ENCODE data around the gene DPH6. TPM values are rescaled to one million over a fixed set of nuclear protein-coding genes. Genes with fewer than 3 reads are reported as not detected.
"Not testable (repeated sequence)": the region's sequence is repeated elsewhere in the genome, so short reads cannot be mapped to it uniquely, and the experiment has no call there.

Gene DPH6
- total RNA-seq, 2 experiments from 2014 or later: 7.0 to 8.0 TPM

- DNase-seq (peak in 3 of 14 experiments; percentile 17 to 26 (median 25)), ATAC-seq (ENCODE audit: poor library complexity) (no peak)
- Mint-ChIP-seq H3K9me3 (no peaks in the 10 kb centered on the region), H3K4me1 (ENCODE audit: low read depth) (no peaks in the 10 kb centered on the region), H3K27ac (no peak overlapping the region), H3K36me3 (ENCODE audit: low read depth) (peaks cover 55% of the 10 kb centered on the region), H3K27me3 (no peaks in the 10 kb centered on the region), H3K4me3 (no peak overlapping the region)
- ChIA-PET POLR2A (interaction anchor here (1.0 kb wide), 1 partner anchor 12 kb away, joined by 3 read pairs; no protein-coding TSS in a partner anchor), CTCF (interaction anchor here (0.6 to 1.1 kb wide), 5 partner anchors 11 to 664 kb away, joined by 3 to 4 read pairs (median 4); no protein-coding TSS in a partner anchor)
- H3K36me3 ChIP-seq (ENCODE audit: insufficient read depth, low read length): no peaks in the 10 kb centered on the region
- no peak overlapping the region for H3K27ac ChIP-seq (ENCODE audit: low read depth in 1 of 2, low read length in 2 of 2)
- H3K27me3 ChIP-seq (ENCODE audit: control insufficient read depth in 1 of 2, insufficient read depth in 2 of 2, low read length in 2 of 2): no peaks in the 10 kb centered on the region
- H3K9me3 ChIP-seq (ENCODE audit: control insufficient read depth in 1 of 2, insufficient read depth in 1 of 2, low read length in 2 of 2): no peaks in the 10 kb centered on the region
- no peak overlapping the region for H3K4me3 ChIP-seq (ENCODE audit: low read length)
- intact Hi-C loops (cut with DNase I, micrococcal nuclease): loop anchor here (2.0 kb wide), 1 partner anchor 366 kb away; no protein-coding TSS in a partner anchor
- no peaks in the 10 kb centered on the region for H3K4me1 ChIP-seq (ENCODE audit: insufficient read depth, low read length)
- peak; percentile 63 for TF ChIP-seq CTCF (IDR thresholded peaks at IDR 0.05)
Measured at GRCh38 chr15:35444557-35445204, 101.3 kb downstream of the DPH6 start.

GRCh38 chr15:35443376-35443775 is 102.6 kb downstream of the DPH6 start:
- no peak overlapping the region for H3K27ac Mint-ChIP-seq
- no peaks in the 10 kb centered on the region for H3K4me1 Mint-ChIP-seq (ENCODE audit: low read depth)
- H3K27ac ChIP-seq (ENCODE audit: low read depth in 1 of 2, low read length in 2 of 2): no peak overlapping the region
- DNase-seq (no peak), ATAC-seq (ENCODE audit: poor library complexity) (no peak)
- H3K4me3 ChIP-seq (ENCODE audit: low read length): no peak overlapping the region
- no peak overlapping the region for H3K4me3 Mint-ChIP-seq
- no peak for TF ChIP-seq CTCF (IDR thresholded peaks at IDR 0.05)
- POLR2A ChIA-PET: no interaction called here
- H3K27me3 Mint-ChIP-seq: no peaks in the 10 kb centered on the region
- H3K9me3 ChIP-seq (ENCODE audit: control insufficient read depth in 1 of 2, insufficient read depth in 1 of 2, low read length in 2 of 2): no peaks in the 10 kb centered on the region
- H3K4me1 ChIP-seq (ENCODE audit: insufficient read depth, low read length): no peaks in the 10 kb centered on the region
- CTCF ChIA-PET: no interaction called here
- no peaks in the 10 kb centered on the region for H3K27me3 ChIP-seq (ENCODE audit: control insufficient read depth in 1 of 2, insufficient read depth in 2 of 2, low read length in 2 of 2)
- no peaks in the 10 kb centered on the region for H3K36me3 ChIP-seq (ENCODE audit: insufficient read depth, low read length)
- intact Hi-C loops (cut with DNase I, micrococcal nuclease): no loop called here
- H3K9me3 Mint-ChIP-seq: no peaks in the 10 kb centered on the region
- H3K36me3 Mint-ChIP-seq (ENCODE audit: low read depth): peaks cover 56% of the 10 kb centered on the region

- Mint-ChIP-seq H3K27ac (no peak overlapping the region), H3K9me3 (no peaks in the 10 kb centered on the region), H3K27me3 (no peaks in the 10 kb centered on the region), H3K36me3 (ENCODE audit: low read depth) (peaks cover 56% of the 10 kb centered on the region), H3K4me1 (ENCODE audit: low read depth) (no peaks in the 10 kb centered on the region), H3K4me3 (no peak overlapping the region)
- CTCF ChIA-PET: no interaction called here
- Histone ChIP-seq H3K4me1 (ENCODE audit: insufficient read depth, low read length) (no peaks in the 10 kb centered on the region), H3K36me3 (ENCODE audit: insufficient read depth, low read length) (no peaks in the 10 kb centered on the region), H3K4me3 (ENCODE audit: low read length) (no peak overlapping the region), H3K27ac (ENCODE audit: low read depth in 1 of 2, low read length in 2 of 2) (no peak overlapping the region), H3K9me3 (ENCODE audit: control insufficient read depth in 1 of 2, insufficient read depth in 1 of 2, low read length in 2 of 2) (no peaks in the 10 kb centered on the region), H3K27me3 (ENCODE audit: control insufficient read depth in 1 of 2, insufficient read depth in 2 of 2, low read length in 2 of 2) (no peaks in the 10 kb centered on the region)
- intact Hi-C loops (cut with DNase I, micrococcal nuclease): no loop called here
- DNase-seq: no peak
- POLR2A ChIA-PET: no interaction called here
- no peak for TF ChIP-seq CTCF (IDR thresholded peaks at IDR 0.05)
- no peak for ATAC-seq (ENCODE audit: poor library complexity)
Measured at GRCh38 chr15:35442742-35443141, 103.2 kb downstream of the DPH6 start.

GRCh38 chr15:35441279-35441678 is 104.7 kb downstream of the DPH6 start:
- DNase-seq; intact Hi-C loops (cut with DNase I, micrococcal nuclease); H3K4me3 ChIP-seq (ENCODE audit: low read length); H3K4me1 ChIP-seq (ENCODE audit: insufficient read depth, low read length); H3K9me3 Mint-ChIP-seq; H3K27ac Mint-ChIP-seq; H3K27ac ChIP-seq (ENCODE audit: low read depth in 1 of 2, low read length in 2 of 2); CTCF ChIA-PET; H3K36me3 ChIP-seq (ENCODE audit: insufficient read depth, low read length); H3K27me3 Mint-ChIP-seq; H3K27me3 ChIP-seq (ENCODE audit: control insufficient read depth in 1 of 2, insufficient read depth in 2 of 2, low read length in 2 of 2); ATAC-seq (ENCODE audit: poor library complexity); H3K9me3 ChIP-seq (ENCODE audit: control insufficient read depth in 1 of 2, insufficient read depth in 1 of 2, low read length in 2 of 2); H3K4me1 Mint-ChIP-seq (ENCODE audit: low read depth); H3K4me3 Mint-ChIP-seq; POLR2A ChIA-PET: not testable (repeated sequence)
- H3K36me3 Mint-ChIP-seq (ENCODE audit: low read depth): peaks cover 50% of the 10 kb centered on the region

Measured in CD4-positive, alpha-beta T cell (primary cell).